Vagina (tissue), 2 donors: ENCODE results near the gene TMEM219.

ENCODE experiments used
- POLR2A ChIP-seq, 2 donors: fragments of 450-650 bp; IDR thresholded peaks; one replicate each; pipeline ENCODE4 v1.6.1; 2017; ENCODE audit warnings: antibody characterized with exemption in 2 of 2, mild to moderate bottlenecking in 2 of 2, moderate library complexity in 2 of 2
- TF ChIP-seq, protein P1 (sequence below), 3 experiments: fragments of 450-650 bp in 2 of 3; fragments of 200-600 bp in 1 of 3; sonication (generic) in 1 of 3; IDR thresholded peaks; one replicate each; pipeline ENCODE4 v1.5.1; 2017 to 2019; ENCODE audit warnings: antibody characterized with exemption in 3 of 3, mild to moderate bottlenecking in 2 of 3, moderate library complexity in 2 of 3

GRCh38 chr16:29940656-29941055 is 21.2 kb upstream of the TMEM219 start:
- TF ChIP-seq, protein P1, sequence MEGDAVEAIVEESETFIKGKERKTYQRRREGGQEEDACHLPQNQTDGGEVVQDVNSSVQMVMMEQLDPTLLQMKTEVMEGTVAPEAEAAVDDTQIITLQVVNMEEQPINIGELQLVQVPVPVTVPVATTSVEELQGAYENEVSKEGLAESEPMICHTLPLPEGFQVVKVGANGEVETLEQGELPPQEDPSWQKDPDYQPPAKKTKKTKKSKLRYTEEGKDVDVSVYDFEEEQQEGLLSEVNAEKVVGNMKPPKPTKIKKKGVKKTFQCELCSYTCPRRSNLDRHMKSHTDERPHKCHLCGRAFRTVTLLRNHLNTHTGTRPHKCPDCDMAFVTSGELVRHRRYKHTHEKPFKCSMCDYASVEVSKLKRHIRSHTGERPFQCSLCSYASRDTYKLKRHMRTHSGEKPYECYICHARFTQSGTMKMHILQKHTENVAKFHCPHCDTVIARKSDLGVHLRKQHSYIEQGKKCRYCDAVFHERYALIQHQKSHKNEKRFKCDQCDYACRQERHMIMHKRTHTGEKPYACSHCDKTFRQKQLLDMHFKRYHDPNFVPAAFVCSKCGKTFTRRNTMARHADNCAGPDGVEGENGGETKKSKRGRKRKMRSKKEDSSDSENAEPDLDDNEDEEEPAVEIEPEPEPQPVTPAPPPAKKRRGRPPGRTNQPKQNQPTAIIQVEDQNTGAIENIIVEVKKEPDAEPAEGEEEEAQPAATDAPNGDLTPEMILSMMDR (IDR thresholded peaks at IDR 0.05): no peak
- TF ChIP-seq POLR2A (IDR thresholded peaks at IDR 0.05): no peak
